Kidney (tissue), 14 donors: ENCODE data around the gene NKAIN2. TPM values are rescaled to one million over a fixed set of nuclear protein-coding genes. Genes with fewer than 3 reads are reported as not detected.
"Not testable (repeated sequence)": the region's sequence is repeated elsewhere in the genome, so short reads cannot be mapped to it uniquely, and the experiment has no call there.

Experiments used
- DNase-seq, 5 donors: peaks; one replicate each; pipeline ENCODE4 v3.0.0-alpha.2; 2013 to 2020
- FAIRE-seq: peaks from 2 replicates; lab custom pipeline; 2012; peaks lifted over from hg19 to GRCh38; lab: Jason Lieb, UNC
- H3K27ac ChIP-seq, 2 donors: one replicate each; pipeline ENCODE4 v1.7.0; 2013; ENCODE audit warnings: low read depth in 2 of 2, low read length in 2 of 2, inconsistent platforms in 1 of 2
- H3K27me3 ChIP-seq: one replicate; pipeline ENCODE4 v1.7.1; 2013; ENCODE audit warnings: low read length, inconsistent platforms; ENCODE audit not compliant: control insufficient read depth, insufficient read depth
- H3K36me3 ChIP-seq, 3 donors: one replicate each; pipeline versions ENCODE4 v1.7.0 to v1.7.1; 2013; ENCODE audit warnings: low read length in 3 of 3, control low read depth in 1 of 3, inconsistent platforms in 1 of 3; ENCODE audit not compliant: insufficient read depth in 3 of 3, control insufficient read depth in 2 of 3
- H3K4me1 ChIP-seq, 3 donors: one replicate each; pipeline versions ENCODE4 v1.7.0 to v1.7.1; 2013; ENCODE audit warnings: low read length in 3 of 3, inconsistent platforms in 1 of 3, low read depth in 1 of 3; ENCODE audit not compliant: control insufficient read depth in 2 of 3, insufficient read depth in 2 of 3
- H3K4me3 ChIP-seq, 3 donors: one replicate each; pipeline versions ENCODE4 v1.7.0 to v1.8.1; 2013; ENCODE audit warnings: low read length in 3 of 3, control low read depth in 1 of 3, inconsistent platforms in 1 of 3
- H3K9ac ChIP-seq, 3 donors: one replicate each; pipeline versions ENCODE4 v1.7.0 to v1.7.1; 2013; ENCODE audit warnings: low read length in 3 of 3, control low read depth in 1 of 3, inconsistent platforms in 1 of 3
- H3K9me3 ChIP-seq, 3 donors: one replicate each; pipeline versions ENCODE4 v1.7.0 to v1.7.1; 2013; ENCODE audit warnings: low read length in 3 of 3, control low read depth in 1 of 3, inconsistent platforms in 1 of 3; ENCODE audit not compliant: control insufficient read depth in 2 of 3, insufficient read depth in 1 of 3
- CTCF ChIP-seq: IDR thresholded peaks from 3 replicates; pipeline ENCODE4 v1.5.1; 2012; ENCODE audit warnings: mild to moderate bottlenecking, moderate library complexity, borderline replicate concordance; ENCODE audit not compliant: insufficient read depth; ENCODE audit errors: extremely low read depth
- intact Hi-C: fragments of 100-400 bp; cut with DNase I; formaldehyde crosslinking; loops from one replicate; pipeline ENCODE4 v1.11.1; 2022
- polyA plus RNA-seq: library from polyadenylated mRNA; stranded (reverse); fragments of 350-450 nt; fragmentation: Illumina TruSeq; extraction: RNeasy Lipid Tissue Mini Kit (QIAGEN cat#74804); gene quantifications from one replicate; pipeline ENCODE4 v1.2.3, GENCODE V29; 2014; ENCODE audit warnings: low read depth, low replicate concordance; ENCODE audit not compliant: insufficient read depth
- total RNA-seq: library from RNA; stranded (reverse); fragmentation: NEBNext Ultra II Directional; extraction: Animal tissue kit (Norgen Biotek cat#: 25700); gene quantifications from one replicate; pipeline ENCODE4 v1.2.1, GENCODE V29; 2021
- donor health status: control.
- donor health status: control.
- donor health status: control.
- donor health status: control.
- donor health status: control.
- donor health status: DM: yes; HTN: yes; CAD: no.
- donor health status: Normal renal cell carcinoma (clear cell type).

Gene NKAIN2
- total and polyA plus RNA-seq, 2 donors from 2014 or later = 0.39 to 1.8 TPM

- H3K4me1 ChIP-seq = no peaks in the 10 kb centered on the region
- TF ChIP-seq CTCF = no peak
- no peak for DNase-seq
- intact Hi-C loops = no loop called here
- no peak overlapping the region for H3K27ac ChIP-seq
- no peak for FAIRE-seq
- H3K36me3 ChIP-seq = no peaks in the 10 kb centered on the region
- no peaks in the 10 kb centered on the region for H3K27me3 ChIP-seq
- H3K9me3 ChIP-seq = no peaks in the 10 kb centered on the region
- no peak overlapping the region for H3K9ac ChIP-seq
- no peak overlapping the region for H3K4me3 ChIP-seq
Observed at GRCh38 chr6:124560873-124561567, 757.4 kb downstream of the NKAIN2 start.

GRCh38 chr6:124561635-124562130, 758.0 kb downstream of the NKAIN2 start:
- H3K36me3 ChIP-seq = no peaks in the 10 kb centered on the region
- no peak for DNase-seq
- no peak overlapping the region for H3K9ac ChIP-seq
- no peaks in the 10 kb centered on the region for H3K27me3 ChIP-seq
- H3K4me1 ChIP-seq = no peaks in the 10 kb centered on the region
- H3K27ac ChIP-seq = no peak overlapping the region
- H3K4me3 ChIP-seq = no peak overlapping the region
- no peaks in the 10 kb centered on the region for H3K9me3 ChIP-seq
- no peak for FAIRE-seq
- TF ChIP-seq CTCF = no peak
- intact Hi-C loops = no loop called here

GRCh38 chr6:124564125-124564524, 760.5 kb downstream of the NKAIN2 start:
- H3K9ac ChIP-seq, H3K36me3 ChIP-seq, H3K9me3 ChIP-seq, H3K27ac ChIP-seq, H3K4me3 ChIP-seq, DNase-seq, H3K4me1 ChIP-seq, H3K27me3 ChIP-seq, FAIRE-seq, intact Hi-C loops: not testable (repeated sequence)

- Histone ChIP-seq H3K36me3 (no peaks in the 10 kb centered on the region), H3K27me3 (no peaks in the 10 kb centered on the region), H3K9me3 (no peaks in the 10 kb centered on the region), H3K9ac (no peak overlapping the region), H3K27ac (no peak overlapping the region), H3K4me3 (no peak overlapping the region), H3K4me1 (no peaks in the 10 kb centered on the region)
- intact Hi-C loops = no loop called here
- DNase-seq = no peak
- no peak for TF ChIP-seq CTCF
- no peak for FAIRE-seq
Observed at GRCh38 chr6:124567401-124567800, 763.7 kb downstream of the NKAIN2 start.
